H9 (cell line): Measurements from ENCODE around the gene DPYD. TPM values are rescaled to one million over a fixed set of nuclear protein-coding genes. Genes with fewer than 3 reads are reported as not detected.

Source experiments
- DNase-seq: peaks from one replicate; pipeline ENCODE4 v3.0.0-alpha.2; 2017
- H2AFZ ChIP-seq: one replicate; pipeline ENCODE4 v1.6.1; 2013; ENCODE audit warnings: mild to moderate bottlenecking, low read length, control low read depth, moderate library complexity
- H2AK5ac ChIP-seq: 2 replicates; pipeline ENCODE4 v1.6.1; 2013; ENCODE audit warnings: low read length, control low read depth, mixed read lengths; ENCODE audit not compliant: insufficient read length
- H2BK120ac ChIP-seq: one replicate; pipeline ENCODE4 v1.6.1; 2013; ENCODE audit warnings: low read depth, mild to moderate bottlenecking, low read length, control low read depth, inconsistent platforms; ENCODE audit not compliant: poor library complexity, severe bottlenecking
- H2BK12ac ChIP-seq: 2 replicates; pipeline ENCODE4 v1.6.1; 2013; ENCODE audit warnings: low read length, control low read depth, mixed read lengths, low read depth; ENCODE audit not compliant: insufficient read length
- H2BK15ac ChIP-seq: 2 replicates; pipeline ENCODE4 v1.6.1; 2013; ENCODE audit warnings: low read depth, low read length, control low read depth
- H2BK20ac ChIP-seq: one replicate; pipeline ENCODE4 v1.6.1; 2013; ENCODE audit warnings: low read depth, mild to moderate bottlenecking, low read length, control low read depth, inconsistent platforms; ENCODE audit not compliant: poor library complexity, severe bottlenecking
- H2BK5ac ChIP-seq: 2 replicates; pipeline ENCODE4 v1.6.1; 2013; ENCODE audit warnings: low read length, control low read depth, mixed read lengths; ENCODE audit not compliant: insufficient read length
- H3K14ac ChIP-seq: 2 replicates; pipeline ENCODE4 v1.6.1; 2013; ENCODE audit warnings: low read length, control low read depth; ENCODE audit not compliant: insufficient read depth
- H3K18ac ChIP-seq: 2 replicates; pipeline ENCODE4 v1.6.1; 2013; ENCODE audit warnings: low read depth, mild to moderate bottlenecking, mixed read lengths, low read length, control low read depth; ENCODE audit not compliant: insufficient read length
- H3K23ac ChIP-seq: 2 replicates; pipeline ENCODE4 v1.6.1; 2013; ENCODE audit warnings: low read length, control low read depth, mixed read lengths, low read depth; ENCODE audit not compliant: insufficient read length
- H3K23me2 ChIP-seq: 2 replicates; pipeline ENCODE4 v1.6.1; 2013; ENCODE audit warnings: low read depth, mild to moderate bottlenecking, mixed read lengths, low read length, control low read depth; ENCODE audit not compliant: insufficient read length, poor library complexity, severe bottlenecking
- H3K27ac ChIP-seq: 2 replicates; pipeline ENCODE4 v1.5.1; 2013; ENCODE audit warnings: low read length, control low read depth, mixed read lengths, low read depth; ENCODE audit not compliant: insufficient read length
- H3K27me3 ChIP-seq: 2 replicates; pipeline ENCODE4 v1.6.1; 2013; ENCODE audit warnings: low read length, control low read depth, inconsistent platforms; ENCODE audit not compliant: insufficient read depth
- H3K4ac ChIP-seq: 2 replicates; pipeline ENCODE4 v1.6.1; 2013; ENCODE audit warnings: low read depth, mild to moderate bottlenecking, control low read depth, inconsistent platforms, low read length, moderate library complexity
- H3K4me1 ChIP-seq: 2 replicates; pipeline ENCODE4 v1.6.1; 2013; ENCODE audit warnings: low read length, control low read depth, inconsistent platforms; ENCODE audit not compliant: insufficient read depth
- H3K4me2 ChIP-seq: 2 replicates; pipeline ENCODE4 v1.6.1; 2013; ENCODE audit warnings: low read length, control low read depth, mixed read lengths; ENCODE audit not compliant: insufficient read length, insufficient read depth
- H3K56ac ChIP-seq: 2 replicates; pipeline ENCODE4 v1.6.1; 2013; ENCODE audit warnings: low read depth, mild to moderate bottlenecking, mixed read lengths, low read length, control low read depth; ENCODE audit not compliant: insufficient read length
- H3K79me1 ChIP-seq: 2 replicates; pipeline ENCODE4 v1.6.1; 2013; ENCODE audit warnings: low read depth, mild to moderate bottlenecking, moderate library complexity, low read length, control low read depth, inconsistent platforms; ENCODE audit not compliant: insufficient read depth, poor library complexity, severe bottlenecking
- H3K79me2 ChIP-seq: 2 replicates; pipeline ENCODE4 v1.6.1; 2013; ENCODE audit warnings: low read length, control low read depth, inconsistent platforms; ENCODE audit not compliant: insufficient read depth
- H3K9ac ChIP-seq: 2 replicates; pipeline ENCODE4 v1.6.1; 2013; ENCODE audit warnings: low read length, control low read depth, mixed read lengths; ENCODE audit not compliant: insufficient read length; ENCODE audit errors: extremely low read depth
- H3K9me3 ChIP-seq: one replicate; pipeline ENCODE4 v1.6.1; 2013; ENCODE audit warnings: low read depth, low read length, inconsistent platforms; ENCODE audit not compliant: control insufficient read depth
- H3T11ph ChIP-seq: one replicate; pipeline ENCODE4 v1.6.1; 2013; ENCODE audit warnings: mild to moderate bottlenecking, low read length, control low read depth, inconsistent platforms
- H4K20me1 ChIP-seq: one replicate; pipeline ENCODE4 v1.6.1; 2013; ENCODE audit not compliant: control insufficient read depth, insufficient read length, insufficient read depth
- H4K5ac ChIP-seq: 2 replicates; pipeline ENCODE4 v1.6.1; 2013; ENCODE audit warnings: low read depth, mild to moderate bottlenecking, mixed read lengths, low read length, control low read depth; ENCODE audit not compliant: insufficient read length
- H4K8ac ChIP-seq: replicated peaks from 2 replicates; pipeline ENCODE4 v1.6.1; 2013; ENCODE audit warnings: low read length, control low read depth, mixed read lengths, low read depth; ENCODE audit not compliant: insufficient read length
- H4K91ac ChIP-seq: 2 replicates; pipeline ENCODE4 v1.6.1; 2013; ENCODE audit warnings: low read depth, mild to moderate bottlenecking, moderate library complexity, mixed read lengths, low read length, control low read depth; ENCODE audit not compliant: insufficient read length
- H3K27ac Mint-ChIP-seq, 3 experiments: 2 replicates in 2 of 3; 3 replicates in 1 of 3; pipeline ENCODE4 v1.8.0; 2020 to 2021; ENCODE audit warnings: mixed read lengths in 3 of 3, mild to moderate bottlenecking in 1 of 3, moderate library complexity in 1 of 3
- H3K27me3 Mint-ChIP-seq: 2 replicates; pipeline ENCODE4 v1.8.0; 2021; ENCODE audit warnings: low read depth, mild to moderate bottlenecking, moderate library complexity, mixed read lengths
- H3K36me3 Mint-ChIP-seq, 3 experiments: 2 replicates in 2 of 3; 3 replicates in 1 of 3; pipeline ENCODE4 v1.8.0; 2020 to 2021; ENCODE audit warnings: low read depth in 3 of 3, mixed read lengths in 3 of 3; ENCODE audit not compliant: insufficient read depth in 1 of 3
- H3K4me1 Mint-ChIP-seq, 2 experiments: 2 replicates each; pipeline ENCODE4 v1.8.0; 2020; ENCODE audit warnings: mixed read lengths in 2 of 2
- H3K4me3 Mint-ChIP-seq, 2 experiments: 2 replicates in 1 of 2; 3 replicates in 1 of 2; pipeline ENCODE4 v1.8.0; 2020 to 2021; ENCODE audit warnings: mild to moderate bottlenecking in 2 of 2, mixed read lengths in 2 of 2, moderate library complexity in 1 of 2
- H3K9me3 Mint-ChIP-seq, 2 experiments: 2 replicates in 1 of 2; 3 replicates in 1 of 2; pipeline ENCODE4 v1.8.0; 2020; ENCODE audit warnings: mild to moderate bottlenecking in 2 of 2, mixed read lengths in 2 of 2, moderate library complexity in 1 of 2
- CTCF ChIP-seq: fragments of 200-600 bp; sonication (generic); conservative IDR thresholded peaks from 3 replicates; pipeline ENCODE4 v1.8.0; 2021; ENCODE audit warnings: antibody characterized with exemption, mild to moderate bottlenecking
- WGBS: extraction: QIAGEN DNeasy Blood & Tissue Kit; methylation state at CpG from one replicate; pipeline ENCODE4 v1.1.7; 2013; ENCODE audit warnings: missing lambda C conversion rate, low lambda C conversion rate, mixed read lengths; ENCODE audit not compliant: insufficient read length; ENCODE audit errors: extremely low coverage; 5-methylcytosine and 5-hydroxymethylcytosine counted together
- total RNA-seq: library from RNA; stranded (reverse); gene quantifications from 2 replicates; pipeline ENCODE4 v1.2.1, GENCODE V29; 2021

The DPYD gene
- total RNA-seq, 1 experiment from 2014 or later, result 0.37 TPM

- Histone ChIP-seq H2BK12ac (no peak overlapping the region), H3K14ac (no peak overlapping the region), H2BK15ac (no peak overlapping the region), H4K20me1 (no peaks in the 10 kb centered on the region), H4K8ac (no peak overlapping the region), H3K9me3 (no peaks in the 10 kb centered on the region), H3K27me3 (no peaks in the 10 kb centered on the region), H3K4me2 (no peak overlapping the region), H3K79me2 (no peaks in the 10 kb centered on the region), H2BK20ac (no peak overlapping the region), H3K9ac (no peak overlapping the region), H3K56ac (no peak overlapping the region), H3K4ac (no peak overlapping the region), H3K23ac (no peak overlapping the region), H3K4me1 (no peaks in the 10 kb centered on the region), H2AK5ac (no peak overlapping the region), H2BK120ac (no peak overlapping the region), H3K27ac (no peak overlapping the region), H3K18ac (no peak overlapping the region), H2AFZ (no peak overlapping the region), H3T11ph (no peak overlapping the region), H4K91ac (no peak overlapping the region), H2BK5ac (no peak overlapping the region), H3K79me1 (no peaks in the 10 kb centered on the region), H4K5ac (no peak overlapping the region), H3K23me2 (no peaks in the 10 kb centered on the region)
- Mint-ChIP-seq H3K27ac (no peak overlapping the region), H3K27me3 (no peaks in the 10 kb centered on the region), H3K4me1 (peaks cover 9 to 11% of the 10 kb centered on the region in 2 experiments), H3K4me3 (no peak overlapping the region), H3K36me3 (no peaks in the 10 kb centered on the region), H3K9me3 (peaks cover 0 to 3% of the 10 kb centered on the region in 2 experiments; a peak in 1 of 5 replicates)
- WGBS, result no CpG with 5 or more reads among the region's 2 CpGs
- DNase-seq, result no peak
- TF ChIP-seq CTCF, result no peak
Measured at GRCh38 chr1:97350662-97351061, 570.2 kb downstream of the DPYD start.
